GM20431 (cell line): ENCODE results near the gene SKI.
"Not testable (repeated sequence)": the region's sequence is repeated elsewhere in the genome, so short reads cannot be mapped to it uniquely, and the experiment has no call there.

Experiments used
- in situ Hi-C: fragments of 300-500 bp; cut with MseI, MboI; formaldehyde crosslinking; loops from one replicate; pipeline ENCODE4 v1.15.0; 2020; ENCODE audit warnings: low sequenced_read_pairs; ENCODE audit not compliant: unreplicated experiment

SKI gene

DNA sequence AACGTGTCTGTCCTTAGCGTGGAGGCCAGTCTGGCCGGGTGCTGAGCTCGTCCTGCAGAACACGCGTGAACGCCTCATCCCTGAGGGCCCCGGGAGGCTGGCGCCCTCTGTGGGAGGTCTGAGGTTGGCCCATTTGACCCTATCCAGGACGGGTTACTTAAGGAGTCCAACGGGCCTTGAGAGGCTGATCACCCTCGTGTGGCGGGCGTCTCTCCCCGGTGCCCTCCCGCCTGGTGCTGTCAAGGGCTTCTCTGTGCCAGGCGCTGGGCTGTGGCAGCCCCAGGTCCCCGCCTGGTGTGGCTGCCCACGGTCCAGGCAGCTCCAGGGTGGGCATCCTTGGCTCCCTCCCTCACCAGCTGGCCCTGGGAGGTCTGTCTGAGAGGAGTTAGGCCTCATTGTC is 9.7 kb downstream of the SKI start:
- in situ Hi-C loops, result no loop called here

DNA sequence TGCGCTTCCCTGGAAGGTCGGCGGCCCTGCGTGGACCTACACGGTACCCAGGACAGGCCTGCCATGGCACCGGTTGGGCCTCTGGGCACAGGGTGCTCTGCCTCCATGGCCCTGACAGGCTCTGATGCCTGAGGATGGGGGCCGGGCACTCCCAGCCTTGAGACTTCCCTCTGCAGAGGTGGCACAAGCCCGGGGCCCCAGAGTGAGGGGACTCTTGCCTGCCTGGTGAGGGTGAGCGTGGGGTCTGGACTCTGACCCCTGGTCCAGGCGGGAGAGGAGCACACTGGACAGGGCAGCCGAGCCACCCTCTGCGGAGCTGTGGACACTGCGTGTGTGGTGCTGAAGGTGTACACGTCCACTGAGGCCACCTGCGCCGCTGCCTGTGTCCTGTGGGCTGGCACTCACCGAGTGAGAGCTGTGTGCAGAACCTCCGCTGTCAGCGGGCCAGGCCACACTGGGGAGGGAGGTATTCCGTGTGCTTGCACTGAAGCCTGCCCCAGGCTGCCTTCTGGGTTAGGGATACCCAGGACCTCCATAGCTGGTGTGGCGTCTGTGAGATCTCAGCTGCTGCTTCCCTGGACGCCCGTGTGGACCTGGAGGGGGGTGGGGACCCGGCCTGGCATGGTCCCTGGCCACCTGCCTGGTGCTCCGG is 10.4 kb downstream of the SKI start:
- in situ Hi-C loops, result no loop called here

DNA sequence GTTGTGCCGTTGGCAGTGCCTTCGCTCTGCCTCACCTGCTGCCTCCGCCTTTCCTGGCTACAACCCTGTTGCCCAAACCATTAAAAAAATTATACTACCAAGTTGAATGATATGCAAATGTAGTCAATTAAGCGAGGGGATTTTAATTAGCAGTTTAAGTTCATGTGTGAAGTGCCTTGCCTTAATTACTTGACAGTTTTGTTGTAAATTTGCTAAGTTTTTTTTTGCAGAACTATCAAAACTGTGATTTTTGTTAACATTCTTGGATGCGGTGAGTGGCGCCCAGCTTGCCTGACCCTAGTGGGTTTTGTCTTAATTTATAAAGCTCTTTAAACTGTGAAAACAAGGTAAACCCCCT is 10.9 kb downstream of the SKI start:
- in situ Hi-C loops, result no loop called here

DNA sequence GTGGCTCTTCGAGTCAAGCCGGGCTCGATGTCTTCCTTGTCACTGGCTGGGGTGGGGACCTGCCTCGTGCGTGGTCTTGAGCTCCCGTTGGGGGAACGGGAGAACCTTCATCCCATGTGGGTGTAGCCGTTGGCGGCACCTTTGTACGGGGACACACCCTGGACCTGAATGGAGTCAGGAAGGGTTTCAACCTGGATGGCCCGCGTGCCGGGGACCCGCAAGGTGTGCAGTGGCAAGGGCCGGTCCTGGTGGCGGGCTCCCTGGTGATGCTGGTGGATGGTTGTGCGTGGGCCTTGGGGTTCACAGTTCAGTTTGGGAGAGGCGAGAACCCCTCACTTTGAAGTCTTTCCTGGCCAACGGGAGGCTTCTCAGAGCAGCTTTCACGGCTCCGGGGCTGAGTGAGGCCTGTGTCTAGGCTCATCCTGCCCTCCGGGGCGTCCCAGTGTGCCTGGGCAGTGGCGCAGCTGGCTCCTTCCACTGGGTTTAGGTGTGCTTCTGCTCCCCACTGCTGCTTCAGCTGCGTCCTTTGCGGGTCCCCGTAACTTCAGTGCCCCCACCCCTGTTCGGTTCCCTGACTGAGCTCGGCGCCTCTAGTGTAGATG is 11.4 kb downstream of the SKI start:
- in situ Hi-C loops, result no loop called here

DNA sequence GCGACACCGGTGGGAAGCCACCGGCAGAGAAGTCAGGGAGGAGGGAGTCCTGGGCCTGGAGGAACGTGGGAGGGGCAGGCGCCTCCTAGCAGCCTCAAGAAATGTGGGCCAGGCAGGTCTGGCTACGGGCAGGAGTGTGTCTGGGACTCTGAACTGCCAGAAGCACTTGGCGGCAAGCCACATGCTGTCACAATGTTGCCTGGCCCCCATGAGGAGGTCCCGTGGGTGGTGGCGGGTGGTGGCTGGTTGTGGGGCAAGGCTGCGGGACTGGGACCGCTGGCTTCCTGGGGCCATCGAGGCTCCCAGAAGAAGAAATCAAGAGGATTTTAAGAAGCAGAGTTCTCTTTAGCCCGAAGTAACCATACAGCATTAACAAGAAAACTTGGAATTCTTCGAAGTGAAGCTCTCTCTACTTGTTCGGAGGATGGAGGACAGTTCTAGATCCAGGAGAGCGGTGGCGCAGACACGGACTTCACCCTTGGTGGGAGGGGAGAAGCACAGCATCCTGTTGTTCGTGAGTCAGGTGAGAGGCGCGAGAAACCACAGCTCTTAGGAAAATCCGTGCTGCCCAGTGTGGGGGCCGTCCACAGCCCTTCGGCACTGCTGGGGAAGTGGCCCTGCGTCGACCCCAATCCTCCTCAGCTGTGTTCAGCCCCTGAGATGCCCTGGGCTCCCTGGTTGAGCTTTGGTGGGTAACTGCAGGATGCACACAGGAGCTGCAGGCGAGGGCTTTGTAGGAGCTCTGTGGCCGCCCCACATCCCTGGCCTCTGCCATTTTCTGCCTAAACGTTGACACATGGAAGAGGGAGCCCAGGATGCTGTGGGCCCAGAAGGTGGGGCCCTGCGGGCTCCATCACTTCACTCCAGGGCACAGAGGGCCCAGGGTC is 12.4 kb downstream of the SKI start:
- in situ Hi-C loops, result no loop called here

DNA sequence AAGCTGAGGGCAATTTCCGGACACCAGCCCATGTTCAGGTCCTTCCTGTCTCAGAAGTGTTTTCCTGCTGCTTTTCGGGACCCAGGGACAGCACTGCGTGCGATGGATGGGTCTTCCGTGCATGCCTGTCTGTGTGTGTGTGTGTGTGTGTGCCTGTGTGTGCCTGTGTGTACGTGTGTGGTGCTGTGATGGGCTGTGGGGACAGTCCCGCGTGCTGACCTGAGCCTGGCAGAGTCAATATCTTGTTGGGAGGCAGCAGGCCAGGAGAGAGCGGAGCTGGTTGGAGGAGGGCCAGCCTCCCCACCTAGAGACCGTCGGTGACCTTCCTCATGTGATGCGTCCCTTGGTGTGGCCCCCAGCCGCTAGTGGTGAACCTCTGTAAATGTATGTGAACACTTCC is 13.7 kb downstream of the SKI start:
- in situ Hi-C loops, result no loop called here

DNA sequence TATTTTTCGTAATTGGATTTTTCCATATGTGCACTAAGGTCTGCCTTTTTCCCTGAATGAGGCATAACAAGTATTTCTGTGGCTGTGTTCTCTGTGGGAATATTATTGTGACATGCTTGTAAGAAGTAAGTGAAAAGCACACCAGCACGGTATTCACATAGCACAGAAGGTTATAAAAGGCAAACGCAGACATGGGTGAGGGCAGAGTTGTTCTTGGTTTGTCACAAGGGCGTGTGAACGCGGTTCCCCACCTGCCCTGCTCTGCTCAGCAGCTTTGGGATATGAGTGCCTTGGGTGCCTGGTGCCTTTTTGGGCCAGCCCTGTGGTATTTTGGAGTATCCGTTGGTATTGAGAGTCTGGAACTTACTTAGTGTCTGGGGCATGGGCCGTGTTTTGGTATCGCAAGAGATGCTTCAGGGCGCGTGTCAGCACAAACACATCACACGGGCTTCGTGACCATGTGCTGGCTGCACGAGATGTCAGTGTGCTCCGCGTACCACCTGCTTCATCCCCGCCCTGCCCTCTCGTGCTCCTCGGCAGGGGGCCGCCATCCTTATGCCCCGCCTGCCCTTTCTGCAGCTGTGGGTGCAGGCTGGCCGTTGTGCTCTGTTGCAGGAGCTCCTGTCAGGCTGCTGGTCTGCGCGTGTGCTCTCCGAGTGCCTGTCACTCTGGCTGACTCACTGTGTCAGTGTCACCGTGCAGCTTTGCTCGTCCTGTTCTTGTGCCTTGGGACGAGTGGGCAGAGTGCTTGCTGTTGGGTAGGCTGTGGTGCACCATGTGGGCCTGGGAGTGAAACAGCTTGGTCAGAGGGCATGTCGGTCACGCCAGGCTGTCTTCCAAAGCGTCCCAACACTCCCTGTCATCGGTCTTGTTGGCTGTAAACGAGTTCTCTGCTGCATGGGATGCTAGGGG is 15.0 kb downstream of the SKI start:
- in situ Hi-C loops, result no loop called here

DNA sequence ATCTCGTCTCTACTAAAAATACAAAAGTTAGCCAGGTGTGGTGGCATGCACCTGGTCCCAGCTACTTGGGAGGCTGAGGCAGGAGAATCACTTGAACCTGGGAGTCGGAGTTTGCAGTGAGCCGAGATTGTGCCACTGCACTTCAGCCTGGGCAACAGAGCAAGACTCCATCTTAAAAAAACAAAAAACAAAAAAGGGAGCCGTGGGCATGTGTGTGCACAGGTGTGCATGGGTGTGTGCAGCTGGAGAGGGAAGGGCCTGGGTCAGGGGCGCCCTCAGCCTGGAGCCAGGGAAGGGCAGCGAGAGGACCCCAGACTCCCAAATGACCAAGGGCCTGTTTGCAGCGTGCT is 18.9 kb downstream of the SKI start:
- in situ Hi-C loops, result not testable (repeated sequence)

DNA sequence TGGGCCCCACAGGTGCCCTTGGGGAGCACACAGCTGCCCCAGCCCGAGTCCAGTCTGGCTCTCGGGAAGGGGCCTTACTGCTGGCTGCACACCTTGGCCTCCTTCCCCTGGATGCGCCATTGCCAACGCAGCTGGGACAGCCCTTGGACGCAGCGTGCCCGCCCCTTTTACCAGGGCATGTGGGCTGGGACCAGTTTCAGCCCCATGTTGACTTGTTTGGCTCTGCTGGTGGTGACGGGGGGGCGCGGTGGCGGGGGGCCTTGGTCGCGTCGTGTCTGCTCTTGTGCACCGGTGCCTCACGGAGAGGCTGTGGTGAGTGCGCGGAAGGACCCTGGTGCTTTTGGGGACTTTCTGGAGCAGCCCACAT is 19.6 kb downstream of the SKI start:
- in situ Hi-C loops, result no loop called here

DNA sequence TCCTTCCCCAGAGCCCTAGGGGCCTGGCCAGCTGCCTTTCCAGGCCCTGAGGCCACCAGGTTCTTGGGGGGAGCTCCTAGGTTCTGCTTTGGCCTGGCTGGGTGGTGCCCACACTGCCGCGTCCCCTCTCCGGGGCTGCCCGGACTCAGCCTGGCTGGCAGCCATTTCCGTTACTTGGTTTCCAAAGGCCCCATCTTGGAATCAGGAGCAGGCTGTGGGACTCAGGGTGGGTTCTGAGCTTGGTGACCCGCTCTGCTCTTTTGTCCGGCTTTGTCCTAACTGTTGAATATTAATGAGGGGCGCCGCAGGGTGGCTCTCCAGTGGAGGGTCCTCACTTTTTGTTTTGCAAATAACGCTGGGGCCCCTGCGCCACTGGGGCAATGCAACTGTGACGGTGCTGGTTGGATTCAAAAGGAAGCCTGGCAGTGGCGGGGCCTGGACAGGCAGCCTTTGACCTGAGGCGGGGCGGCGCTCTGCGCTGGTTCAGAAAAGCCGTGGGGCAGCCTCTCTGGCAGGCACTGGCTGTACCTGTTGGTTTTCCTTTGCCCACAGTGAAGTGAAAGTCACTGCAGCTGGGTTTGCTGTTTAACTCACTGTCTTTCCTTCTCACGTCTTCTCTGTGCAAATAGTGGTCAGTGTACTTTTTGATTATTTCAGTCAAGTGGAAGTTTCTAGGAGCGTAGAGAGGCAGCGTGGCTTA is 20.2 kb downstream of the SKI start:
- in situ Hi-C loops, result no loop called here

DNA sequence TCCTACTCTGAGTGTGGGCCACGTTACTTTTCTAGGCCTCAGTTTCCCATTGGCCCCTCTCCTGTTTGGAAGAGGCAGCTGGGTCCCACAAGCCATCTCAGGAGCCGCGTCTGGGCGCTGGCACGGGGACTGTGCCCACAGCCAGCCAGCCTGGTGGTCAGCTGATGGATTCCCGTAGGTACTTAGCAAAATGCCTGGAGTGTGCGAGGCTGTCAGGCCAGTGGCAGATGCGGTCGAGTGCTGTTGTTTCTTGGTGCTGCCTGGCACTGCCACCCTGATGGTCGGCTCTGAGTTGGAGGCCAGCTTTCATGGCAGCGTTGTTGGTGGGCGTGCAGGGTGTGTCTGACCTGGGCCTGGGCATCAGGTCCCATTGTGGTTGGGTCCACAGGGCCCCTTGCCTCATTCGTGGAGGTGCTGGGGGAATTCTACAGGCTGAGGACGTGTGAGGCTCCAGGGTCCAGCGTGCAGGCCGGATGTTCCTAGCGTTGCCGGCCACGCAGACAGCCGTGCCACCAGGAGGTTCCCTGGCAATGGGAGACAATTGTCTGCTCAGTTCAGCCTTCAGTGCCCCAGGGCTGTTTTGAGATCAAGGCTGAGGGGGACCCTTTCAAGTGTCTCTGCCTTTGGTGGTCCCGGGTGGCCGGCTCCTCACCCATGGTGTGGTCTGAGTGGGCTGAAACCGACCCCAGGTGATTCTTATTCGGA is 20.9 kb downstream of the SKI start:
- in situ Hi-C loops, result no loop called here

DNA sequence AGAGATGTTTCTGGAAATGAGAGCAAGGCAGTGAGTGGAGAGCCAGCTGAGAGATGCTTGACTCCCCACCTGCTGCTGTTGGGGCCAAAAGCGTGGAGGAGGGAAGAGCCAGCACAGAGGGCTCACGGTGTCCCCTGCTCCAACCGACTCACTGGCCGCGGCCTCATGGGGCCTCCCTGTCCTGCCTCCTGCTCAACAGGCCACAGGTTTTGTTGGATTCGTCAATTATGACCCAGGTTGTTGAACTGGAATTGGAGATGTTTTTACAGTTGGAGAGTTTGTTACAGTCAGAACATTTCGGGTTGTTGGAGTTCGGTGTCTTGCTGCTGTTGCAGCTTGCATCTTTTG is 21.4 kb downstream of the SKI start:
- in situ Hi-C loops, result no loop called here

DNA sequence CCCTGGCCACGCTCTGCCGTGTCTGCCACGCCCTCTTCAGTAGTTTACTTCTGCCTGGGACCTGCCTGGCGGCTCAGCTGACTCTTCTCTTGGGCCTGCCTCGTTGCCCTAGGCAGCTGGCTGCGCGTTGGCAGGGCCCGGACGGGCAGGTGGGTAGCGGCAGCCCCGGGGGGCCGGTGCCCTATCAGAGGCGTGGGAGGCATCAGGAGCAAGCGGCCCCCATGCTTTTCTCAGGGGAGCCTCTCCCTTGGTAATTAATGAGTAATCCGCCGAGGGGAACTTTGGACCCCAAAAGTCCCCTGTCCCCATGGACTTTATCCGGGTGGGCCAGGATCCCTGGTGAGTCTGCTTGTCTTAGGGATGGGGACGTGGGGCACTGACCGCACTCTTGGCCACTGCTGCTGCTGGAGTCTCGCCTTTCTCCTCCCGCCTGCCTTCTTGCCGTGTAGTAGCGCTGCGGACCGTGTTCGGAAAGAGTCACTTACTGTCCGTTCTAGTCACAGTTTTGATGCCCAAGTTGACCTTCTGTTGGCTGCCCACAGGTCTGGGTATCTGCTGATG is 22.7 kb downstream of the SKI start:
- in situ Hi-C loops, result no loop called here

DNA sequence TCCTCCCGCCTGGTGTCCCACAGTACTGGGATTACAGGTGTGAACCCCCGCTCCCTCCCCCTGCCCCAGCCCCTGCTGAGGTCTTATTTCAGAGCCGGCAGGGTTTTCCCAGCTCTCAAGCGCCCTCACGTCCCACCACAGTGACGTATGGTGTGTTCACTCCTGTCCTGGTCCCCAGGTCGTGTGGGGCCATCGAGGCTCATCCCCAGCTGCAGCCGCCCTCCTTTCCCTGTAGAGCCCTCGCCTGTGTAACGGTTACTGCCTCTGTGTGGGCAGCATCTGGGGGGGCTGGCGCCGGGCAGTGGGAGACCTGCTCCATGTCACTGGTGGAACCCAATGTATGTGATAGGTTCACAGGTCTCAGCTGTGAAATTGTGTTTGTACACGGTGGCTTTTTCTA is 23.2 kb downstream of the SKI start:
- in situ Hi-C loops, result no loop called here

DNA sequence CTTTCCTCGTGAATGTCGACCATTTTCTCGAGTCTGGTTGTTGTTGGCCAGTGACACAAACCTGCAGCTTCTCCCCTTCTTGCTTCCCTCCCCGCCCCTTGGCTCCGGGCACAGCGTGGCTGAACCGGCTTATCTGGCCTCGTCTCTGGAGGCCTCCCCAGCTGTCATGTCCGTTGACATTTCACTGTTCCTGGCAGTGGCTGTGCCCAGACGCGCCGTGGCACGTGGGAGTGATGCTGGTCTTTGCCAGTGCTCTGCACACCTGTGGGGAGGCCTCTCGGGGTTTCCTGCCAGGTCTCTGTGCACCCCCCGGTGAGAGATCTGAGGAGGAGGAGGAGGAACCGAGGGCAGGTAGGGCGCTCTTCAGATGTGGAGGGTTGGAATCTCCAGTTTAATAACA is 23.7 kb downstream of the SKI start:
- in situ Hi-C loops, result no loop called here

DNA sequence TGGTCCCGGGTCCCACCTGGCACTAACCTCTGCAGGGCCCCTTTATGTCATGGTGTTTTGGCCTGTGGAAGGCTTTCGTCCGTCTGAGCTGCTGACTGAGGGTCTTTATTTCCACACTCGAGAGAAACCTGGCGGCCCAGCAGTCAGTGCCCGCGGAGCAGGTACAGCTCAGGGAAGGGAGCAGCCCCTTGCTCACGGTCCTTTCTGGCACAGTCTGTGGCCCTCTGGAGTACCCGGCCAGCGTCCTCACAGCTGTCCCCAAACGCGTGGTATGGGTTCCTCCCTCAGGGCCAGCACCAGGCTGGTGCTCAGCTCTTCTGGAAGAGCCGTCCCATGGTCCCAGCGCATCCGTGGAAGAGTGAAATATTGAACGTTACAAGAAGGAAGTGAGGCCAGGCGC is 24.3 kb downstream of the SKI start:
- in situ Hi-C loops, result no loop called here

DNA sequence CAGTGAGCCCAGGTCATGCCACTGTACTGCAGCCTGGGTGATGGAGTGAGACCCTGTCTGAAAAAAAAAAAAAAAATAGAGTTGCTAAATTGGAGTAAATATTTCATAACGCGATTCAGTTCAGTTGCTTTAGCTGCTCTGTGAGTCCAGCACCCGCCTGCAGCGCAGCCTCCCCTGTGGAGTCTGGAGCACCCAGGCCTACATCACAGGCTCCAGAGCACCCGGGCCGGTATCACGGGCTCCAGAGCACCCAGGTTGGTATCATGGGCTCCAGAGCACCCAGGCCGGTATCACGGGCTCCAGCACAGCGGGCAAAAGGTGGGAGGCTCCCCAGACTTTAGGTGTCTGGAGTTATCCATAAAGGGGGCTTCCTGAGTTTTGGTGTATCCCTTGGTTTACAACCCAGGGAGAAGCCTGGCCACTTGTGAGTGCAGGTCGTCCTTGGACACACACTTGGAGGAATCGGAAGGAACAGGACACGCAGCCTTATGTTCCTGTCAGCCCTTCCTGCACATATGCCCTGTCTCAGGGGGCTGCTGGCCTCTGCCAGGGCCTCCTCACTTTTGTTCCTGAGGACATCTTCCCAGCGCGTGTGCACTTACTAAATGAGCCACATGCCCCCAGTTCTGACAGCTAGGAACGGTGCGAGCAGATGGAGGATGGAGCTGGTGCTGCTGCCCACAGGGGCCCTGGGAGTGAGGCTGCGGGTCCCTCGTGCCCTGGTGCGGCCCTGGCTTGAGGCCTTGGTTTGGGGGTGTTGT is 25.1 kb downstream of the SKI start:
- in situ Hi-C loops, result no loop called here

DNA sequence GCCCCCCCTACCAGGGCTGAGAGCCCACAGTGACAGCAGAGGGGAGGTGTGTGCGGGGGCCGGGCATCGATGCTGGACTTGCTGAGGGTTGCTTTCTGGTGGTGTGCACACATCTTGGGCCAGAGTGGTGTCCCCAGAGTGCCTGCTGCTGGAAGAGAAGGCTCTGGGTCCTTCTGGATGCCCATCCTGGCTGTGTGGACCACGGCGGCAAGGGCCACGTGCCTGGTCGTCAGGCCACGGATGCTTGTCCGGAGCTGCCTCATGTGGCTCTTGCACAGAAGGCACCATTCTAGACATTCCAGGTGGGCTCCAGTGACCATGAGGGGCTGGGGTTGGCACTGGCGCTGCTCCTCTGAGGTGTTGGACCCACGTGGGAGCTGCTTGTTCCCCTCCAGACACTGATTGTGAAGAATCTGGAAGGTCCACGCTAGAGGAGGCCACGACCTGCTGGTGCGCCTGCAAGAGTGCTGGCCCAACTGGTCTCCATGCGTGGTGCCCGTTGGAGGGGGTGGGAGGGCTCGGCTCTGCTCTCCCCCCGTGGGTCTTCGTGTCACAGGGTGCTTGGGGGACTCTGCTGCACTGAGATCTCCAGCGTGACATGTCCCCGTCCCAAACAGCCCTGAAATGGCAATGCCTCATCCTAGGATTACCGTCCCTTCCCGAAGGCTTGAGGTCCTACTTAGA is 25.8 kb downstream of the SKI start:
- in situ Hi-C loops, result no loop called here
